Activated gamma-delta T cell (primary cell): ENCODE data around the gene CAMKMT.

Source experiments
- DNase-seq: peaks from one replicate; lab custom pipeline; 2025; lab: John Stamatoyannopoulos, UW

CAMKMT gene

DNA sequence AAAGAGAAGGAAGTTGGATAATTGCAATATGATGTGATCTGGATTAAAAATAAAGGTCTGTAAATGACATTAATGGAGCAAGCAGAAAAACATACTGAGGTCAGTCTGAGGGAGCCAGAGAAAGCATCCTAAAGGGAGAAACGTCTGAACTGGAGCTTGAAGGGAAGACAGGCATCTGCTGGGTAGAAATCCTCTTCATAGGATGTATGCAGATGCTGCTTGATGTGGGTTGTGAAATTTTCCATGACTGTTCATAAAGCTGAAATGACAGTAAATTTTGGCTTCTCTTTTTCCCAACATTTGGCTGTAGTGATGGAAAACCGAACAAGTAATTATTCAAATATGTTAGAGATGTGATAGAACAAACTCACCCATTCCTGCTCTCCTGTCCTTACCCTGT, 287.6 kb downstream of the CAMKMT start:
- no peak for DNase-seq

DNA sequence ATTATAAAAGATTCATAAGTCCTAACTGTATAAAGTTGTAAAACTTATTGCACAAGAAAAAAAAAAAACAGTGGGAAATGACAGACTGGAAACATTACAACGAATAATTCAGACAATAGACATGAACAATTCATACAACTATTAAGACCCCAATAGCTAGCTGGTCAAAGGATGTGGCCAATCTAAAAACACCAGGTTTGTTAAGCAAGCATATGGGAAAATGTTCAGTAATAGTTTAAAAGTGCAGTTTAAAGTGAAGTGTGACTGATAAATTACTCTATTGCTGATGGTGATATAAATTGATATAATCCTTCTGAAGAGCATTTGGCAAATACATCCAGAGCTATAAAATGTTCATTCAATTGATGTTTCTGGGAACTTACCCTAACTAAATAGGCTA, 289.0 kb downstream of the CAMKMT start:
- no peak for DNase-seq

DNA sequence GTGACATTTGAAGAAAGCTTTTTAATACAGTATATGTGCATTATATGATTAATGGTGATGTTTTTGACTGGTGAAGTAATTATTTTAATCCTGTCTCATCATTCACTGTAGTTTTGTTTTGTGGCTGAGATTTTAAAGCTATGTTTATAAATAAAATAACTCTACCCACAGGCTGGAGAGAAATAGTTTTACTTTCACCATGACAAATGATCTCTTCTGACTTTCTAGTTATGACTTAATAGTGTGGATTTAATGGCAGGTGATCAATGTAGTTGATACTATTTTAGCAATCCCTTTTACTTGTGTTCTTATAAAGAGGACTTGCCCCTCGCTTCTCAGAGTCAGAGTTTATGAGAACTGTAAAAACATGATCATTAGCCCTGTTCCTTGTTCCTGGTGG, 290.2 kb downstream of the CAMKMT start:
- DNase-seq = no peak

DNA sequence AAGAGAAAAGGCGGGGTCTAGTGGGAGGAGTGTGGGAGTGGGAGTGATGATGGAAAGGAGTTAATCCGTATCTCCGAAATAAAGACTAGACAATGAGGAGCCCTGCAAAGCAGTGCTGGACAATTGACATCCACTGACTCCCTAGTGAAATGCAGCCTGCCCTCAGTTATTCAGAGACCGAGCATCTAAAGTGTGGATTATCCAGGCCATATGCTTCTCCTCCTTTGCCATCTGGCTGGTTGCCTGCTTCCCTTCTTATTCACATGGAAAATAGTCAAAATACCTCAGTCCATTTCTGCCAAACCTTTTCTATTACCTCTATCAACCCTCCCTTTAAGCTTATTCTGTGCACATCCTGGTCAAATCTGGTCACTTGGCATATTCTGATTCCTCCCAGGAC, 291.0 kb downstream of the CAMKMT start:
- DNase-seq = no peak

DNA sequence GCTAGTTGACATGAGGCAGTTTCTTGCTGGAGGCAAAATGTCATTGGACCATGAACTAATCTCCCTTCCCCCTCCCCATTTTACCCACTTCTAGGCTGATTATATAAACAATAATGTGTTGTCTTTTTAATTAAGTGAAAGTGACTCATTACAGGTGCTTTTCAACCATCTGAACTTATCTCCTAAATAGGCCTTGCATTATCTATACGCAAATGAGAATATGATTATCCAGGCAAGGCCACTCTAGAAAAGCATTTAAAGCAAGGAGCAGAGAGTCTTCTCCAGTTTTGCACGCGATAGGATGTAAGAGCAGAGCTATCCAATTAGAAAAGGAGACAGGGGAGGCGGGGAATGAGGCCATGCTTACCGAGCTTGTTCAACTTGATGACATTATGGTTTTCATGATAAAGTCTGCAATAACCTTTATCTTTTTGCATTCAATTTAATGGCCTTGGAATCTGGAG, 293.7 kb downstream of the CAMKMT start:
- DNase-seq = no peak

DNA sequence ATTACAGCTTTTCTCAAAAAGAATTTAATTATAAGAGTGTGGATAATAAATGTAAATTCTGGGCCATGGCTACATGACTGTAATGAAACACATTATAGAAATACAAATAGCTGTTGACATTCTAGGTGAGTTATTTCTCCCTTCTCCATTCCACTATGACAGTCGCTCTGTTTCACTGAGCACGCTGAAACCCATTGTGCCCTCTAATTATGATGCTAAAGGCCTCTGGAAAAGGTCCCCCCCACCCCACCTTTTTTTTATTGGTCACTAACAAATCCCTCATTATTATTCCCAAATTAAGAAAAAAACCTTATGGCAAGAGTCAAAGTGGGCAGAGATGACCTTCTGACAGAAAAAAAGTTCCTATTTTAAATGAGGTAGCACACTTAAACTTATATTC, 294.7 kb downstream of the CAMKMT start:
- DNase-seq = no peak

DNA sequence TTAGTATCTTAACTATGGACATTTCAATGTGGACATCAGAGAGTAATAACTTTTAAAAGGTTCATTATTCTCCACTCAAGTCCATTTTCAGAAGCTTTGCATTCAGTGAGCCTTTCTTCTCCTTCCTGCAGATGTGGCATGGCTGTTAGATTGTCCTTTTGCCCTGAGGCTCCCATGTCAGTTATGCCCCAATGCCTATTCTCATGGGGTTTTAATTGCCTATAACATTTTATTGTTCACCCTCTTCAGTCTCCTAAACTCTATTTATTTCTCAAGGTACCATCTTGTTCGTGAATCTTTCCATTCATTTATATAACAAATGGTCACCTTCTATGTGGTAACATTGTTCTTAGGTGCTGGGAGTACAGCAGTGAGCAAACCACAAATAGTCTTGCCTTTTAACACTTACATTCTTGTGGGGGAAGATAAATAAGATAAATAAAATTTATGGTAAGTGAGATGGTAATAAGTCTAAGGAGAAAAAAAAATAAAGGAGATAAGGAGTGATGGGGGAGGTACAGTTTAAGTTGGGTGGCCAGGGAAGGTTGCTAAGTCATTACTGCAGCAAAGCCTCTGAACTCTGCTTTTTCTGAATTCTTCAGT, 301.8 kb downstream of the CAMKMT start:
- no peak for DNase-seq

DNA sequence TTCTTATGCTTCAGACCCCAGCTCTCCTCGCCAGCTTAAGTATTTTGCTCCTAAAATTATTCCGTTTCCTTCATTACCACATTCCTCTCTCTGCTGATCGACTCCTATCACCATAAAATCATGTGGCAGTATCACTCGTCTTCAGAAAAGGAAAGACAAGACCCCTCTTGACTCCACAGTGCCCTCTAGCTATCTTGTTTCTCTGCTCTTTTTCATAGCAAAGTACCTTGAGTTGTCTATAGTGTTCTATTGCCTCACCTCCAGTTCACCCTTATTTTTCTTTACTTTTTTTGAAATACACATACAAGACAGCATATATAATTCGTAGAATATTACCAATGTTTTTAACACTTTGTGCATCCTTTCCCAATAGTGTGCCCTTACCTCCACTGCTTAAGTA, 306.6 kb downstream of the CAMKMT start:
- no peak for DNase-seq

DNA sequence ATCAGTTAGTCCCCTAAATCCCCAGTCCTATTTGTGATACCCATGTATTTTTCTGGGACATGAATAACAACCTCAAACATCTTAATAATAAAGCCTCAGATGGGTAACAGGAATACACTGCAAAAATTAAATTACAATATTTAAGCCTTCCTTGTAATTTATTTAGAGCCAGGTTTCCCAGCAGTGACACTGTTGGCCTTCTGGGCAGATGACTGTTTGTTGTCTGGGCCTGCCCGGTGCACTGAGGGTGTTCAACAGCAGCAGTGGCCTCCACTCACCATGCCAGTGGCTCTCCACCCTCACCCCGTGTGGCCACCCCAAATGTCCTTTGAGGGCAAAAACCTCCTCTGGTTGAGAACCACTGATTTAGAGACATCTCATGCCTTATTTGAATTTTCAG, 309.5 kb downstream of the CAMKMT start:
- no peak for DNase-seq

DNA sequence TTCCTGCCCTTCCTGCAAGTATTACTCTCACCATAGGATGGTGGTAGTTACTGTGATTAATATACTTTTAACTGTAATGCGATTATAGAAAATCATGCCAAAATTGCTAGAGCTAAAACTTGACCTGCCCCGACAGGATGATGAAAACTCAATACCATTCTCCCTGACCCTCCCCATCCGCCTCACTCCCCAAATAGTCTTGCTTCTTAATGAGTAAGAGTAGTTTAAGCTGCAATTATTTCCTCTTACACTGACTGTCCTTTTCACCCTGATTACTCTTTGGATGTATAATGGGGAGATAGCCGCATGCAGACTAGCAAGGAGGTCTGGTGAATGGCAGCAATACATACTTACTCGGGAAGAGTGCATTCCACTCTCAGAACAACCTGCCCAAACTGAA, 310.2 kb downstream of the CAMKMT start:
- DNase-seq = no peak

DNA sequence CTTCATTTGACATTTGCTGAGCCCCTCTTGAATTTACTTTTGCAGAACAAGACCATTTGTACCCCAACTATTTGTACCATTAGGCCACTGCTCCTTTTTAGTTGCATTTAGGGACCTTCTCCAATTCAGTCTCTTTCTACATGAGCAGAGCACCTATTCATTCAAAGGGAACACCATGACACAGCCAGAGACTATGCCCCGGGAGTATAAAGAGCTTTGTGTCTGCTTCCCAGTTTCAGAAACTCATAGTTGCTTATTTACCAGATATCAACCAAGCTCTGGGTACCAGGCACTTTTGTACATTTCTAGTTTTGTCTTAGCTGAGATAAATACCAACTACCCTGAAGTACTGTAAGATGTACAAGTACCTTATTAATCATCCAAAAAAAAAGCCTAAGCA, 310.7 kb downstream of the CAMKMT start:
- no peak for DNase-seq

DNA sequence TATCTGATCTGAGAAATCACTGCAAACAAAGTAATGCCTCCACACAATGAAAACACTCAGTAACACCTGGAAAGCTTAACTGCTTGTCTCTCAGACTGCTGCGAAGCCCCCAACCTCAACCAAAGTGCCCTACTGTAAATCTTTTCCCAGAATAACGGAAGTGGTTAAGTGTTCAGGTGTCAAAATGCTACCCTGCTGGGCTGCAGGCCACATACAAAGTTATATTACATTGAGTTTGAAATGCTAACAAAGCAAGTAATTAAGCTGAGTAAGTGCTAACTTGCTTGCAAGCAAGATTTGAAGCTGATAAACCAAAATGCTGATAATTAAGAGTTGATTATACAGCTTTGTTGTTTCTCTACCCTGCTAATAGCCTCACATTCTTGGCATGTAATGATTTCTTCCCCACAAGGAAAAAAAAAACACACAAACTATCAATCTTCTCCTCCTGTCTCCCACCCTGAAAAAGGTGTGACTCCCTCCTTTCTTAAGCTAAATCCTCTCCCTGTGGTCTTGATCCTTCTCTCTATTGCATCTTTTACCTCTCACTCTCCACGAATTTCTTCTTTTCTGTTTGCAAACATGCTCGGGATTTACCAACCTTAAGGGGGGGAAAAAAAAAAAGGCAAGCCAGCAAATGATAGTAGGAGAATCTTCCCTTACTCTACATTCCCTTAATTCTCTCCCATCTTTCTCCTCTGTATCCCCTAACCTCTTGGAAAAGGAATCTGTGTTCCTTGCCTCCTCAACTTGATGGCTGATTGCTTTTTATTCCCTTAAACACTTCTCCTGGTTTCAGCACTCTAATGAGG, 312.9 kb downstream of the CAMKMT start:
- DNase-seq = no peak

DNA sequence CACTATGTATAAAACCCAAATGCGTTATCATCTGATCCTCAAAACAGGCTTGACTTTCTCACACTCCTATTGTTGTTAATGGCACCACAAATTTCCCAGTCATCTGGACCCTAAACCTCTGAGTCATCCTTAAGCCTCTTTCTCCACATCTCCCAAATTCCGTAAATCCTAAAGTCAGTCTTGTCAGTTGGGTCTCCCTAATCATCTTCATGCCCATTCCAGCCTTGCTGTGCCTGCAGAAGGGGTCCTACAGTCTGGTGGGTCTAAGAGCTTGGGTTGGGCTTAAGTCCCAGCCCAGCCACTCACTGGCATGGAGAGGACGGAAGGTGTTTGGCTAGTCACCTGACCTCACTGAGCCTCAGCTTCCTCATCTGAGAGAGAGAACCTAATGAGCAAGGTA, 314.6 kb downstream of the CAMKMT start:
- no peak for DNase-seq

DNA sequence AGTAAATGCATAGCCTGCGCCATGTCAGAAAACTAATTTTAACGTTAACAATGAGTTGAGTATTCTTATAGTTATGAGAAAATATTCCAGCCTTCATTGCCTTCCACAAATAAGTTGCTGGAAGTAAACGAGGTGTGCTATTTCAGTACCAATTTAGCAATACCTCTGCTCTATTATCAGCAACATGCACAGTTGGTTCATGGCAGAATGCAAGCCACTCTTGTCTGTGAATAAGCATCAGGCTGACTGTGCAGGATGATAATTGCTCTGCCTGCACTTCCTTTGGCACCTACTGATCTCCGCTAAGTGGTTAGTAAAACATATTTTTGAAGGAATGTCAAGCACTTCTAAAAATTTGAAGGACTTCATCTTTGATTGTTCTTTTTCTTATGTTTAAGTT, 317.8 kb downstream of the CAMKMT start:
- DNase-seq = no peak

DNA sequence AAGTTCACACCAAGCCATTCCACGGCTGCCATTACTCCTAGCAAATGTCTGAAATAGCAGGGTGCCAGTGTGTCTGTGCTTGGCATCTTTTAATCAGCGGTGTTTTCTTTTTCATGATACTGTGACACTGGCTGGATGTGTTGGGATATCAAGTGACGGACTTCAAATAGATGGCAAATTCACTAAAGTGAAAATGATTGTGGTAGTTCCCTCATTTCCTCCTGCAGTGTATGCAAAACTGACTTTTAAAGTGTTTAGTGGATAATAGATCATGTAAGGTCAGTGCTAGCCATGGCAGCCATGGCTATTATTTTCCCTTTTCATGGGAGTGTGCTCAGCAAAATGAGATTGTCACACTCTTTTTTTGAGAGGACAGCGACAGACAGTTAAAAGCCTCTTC, 318.2 kb downstream of the CAMKMT start:
- no peak for DNase-seq

DNA sequence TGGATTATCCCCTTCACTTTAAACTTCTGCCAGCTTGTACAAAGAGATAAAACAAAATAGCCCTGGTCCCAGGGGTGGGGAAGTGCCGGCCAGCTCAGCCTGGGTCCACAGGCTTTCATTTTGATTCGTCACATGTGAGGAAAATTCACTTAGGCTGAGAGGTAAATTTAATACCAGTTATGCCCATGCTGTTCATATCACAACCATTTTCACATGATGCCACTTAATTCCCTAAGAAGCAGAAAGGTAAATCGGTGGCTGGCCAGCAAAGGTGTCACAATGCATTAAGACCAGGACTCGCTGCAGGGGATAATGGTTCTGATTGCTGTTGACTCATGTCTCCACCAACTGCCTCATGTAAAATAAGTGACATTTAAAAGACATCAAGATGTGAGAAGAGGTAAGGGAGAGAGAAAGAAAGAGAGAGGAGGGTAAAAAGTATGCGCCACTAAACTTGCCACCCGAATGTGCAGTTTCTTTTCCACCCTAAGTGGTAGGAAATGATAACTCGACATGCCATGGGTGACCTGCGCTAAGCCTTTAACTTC, 318.8 kb downstream of the CAMKMT start:
- no peak for DNase-seq

DNA sequence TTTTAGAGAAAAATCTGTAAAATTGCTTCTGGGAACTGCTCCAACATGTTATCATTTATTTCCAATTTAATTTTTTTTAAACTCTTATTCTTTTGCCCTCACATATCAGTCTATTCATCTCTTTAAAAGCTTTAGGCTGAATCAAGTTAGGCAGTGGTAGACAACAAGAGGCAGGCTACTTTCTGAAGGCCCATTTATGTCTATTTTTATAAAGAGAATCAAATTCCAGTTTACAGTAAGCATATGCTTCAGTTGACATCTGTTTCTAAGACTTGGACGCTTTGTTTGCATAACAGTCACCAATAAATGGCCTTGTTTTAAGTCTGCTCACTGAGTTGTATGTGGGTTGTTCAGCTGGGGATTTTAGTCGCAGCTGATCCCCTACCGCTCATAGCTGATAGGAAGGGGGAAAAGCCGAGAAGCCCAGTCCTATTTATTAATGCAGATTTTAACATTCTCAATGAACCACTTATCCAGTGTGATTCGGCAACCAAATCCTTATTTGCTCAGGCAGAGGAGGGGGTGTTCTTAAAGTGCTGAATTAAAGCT, 319.3 kb downstream of the CAMKMT start:
- no peak for DNase-seq

DNA sequence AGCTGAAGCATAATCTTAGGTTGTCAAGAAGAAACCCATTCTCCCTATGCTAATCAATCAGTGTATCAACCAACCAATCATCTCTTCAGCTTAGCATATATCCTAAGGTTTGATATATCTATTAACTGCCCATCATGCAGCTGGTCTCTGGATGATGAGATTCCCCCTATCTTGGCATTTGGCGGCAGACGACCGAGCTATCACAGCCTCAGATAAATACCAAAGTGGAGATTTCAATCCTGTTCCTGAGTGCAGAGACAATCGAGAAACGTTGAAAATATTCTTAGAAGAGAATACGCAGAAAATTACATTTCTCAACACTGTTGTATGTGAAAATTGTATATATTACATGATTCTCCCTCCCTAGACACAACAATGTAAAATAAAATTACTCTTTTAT, 320.7 kb downstream of the CAMKMT start:
- DNase-seq = no peak

DNA sequence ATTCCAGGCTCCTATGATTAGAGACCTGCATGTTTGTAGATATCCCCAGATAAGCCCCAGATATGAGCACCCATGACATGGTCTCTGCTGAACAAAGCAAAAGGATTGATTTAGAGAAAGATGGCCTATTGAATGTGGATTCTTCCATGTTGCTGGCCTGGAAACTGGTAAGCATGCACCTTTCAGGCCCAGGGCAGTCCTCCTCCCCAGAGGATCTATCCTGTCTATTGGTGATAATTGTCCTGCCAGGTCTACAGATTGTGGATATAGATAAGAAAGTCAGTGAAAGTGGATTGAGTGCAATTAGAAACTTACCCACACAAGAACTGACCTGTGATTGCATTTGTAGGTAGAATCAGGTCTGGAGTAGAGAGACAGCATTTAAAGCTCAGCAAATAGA, 322.8 kb downstream of the CAMKMT start:
- no peak for DNase-seq

DNA sequence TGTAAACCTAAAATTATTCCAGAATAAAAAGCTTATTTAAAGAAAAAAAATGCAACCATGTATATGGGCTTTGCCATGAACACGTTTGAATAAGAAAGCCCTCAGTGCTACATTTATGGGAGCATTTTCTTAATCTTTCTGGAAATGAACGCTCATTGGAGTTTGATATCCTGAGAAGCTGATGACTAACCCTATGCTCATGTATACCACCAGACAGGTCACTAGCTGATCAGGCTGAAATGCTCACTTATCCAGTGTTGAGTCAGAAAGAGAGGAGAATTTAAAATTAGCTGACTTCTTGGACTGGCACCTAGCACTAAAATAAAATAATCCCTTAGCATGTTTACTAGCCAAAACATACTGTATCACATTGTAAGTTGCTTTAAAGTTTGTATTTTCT, 324.8 kb downstream of the CAMKMT start:
- DNase-seq = no peak

DNA sequence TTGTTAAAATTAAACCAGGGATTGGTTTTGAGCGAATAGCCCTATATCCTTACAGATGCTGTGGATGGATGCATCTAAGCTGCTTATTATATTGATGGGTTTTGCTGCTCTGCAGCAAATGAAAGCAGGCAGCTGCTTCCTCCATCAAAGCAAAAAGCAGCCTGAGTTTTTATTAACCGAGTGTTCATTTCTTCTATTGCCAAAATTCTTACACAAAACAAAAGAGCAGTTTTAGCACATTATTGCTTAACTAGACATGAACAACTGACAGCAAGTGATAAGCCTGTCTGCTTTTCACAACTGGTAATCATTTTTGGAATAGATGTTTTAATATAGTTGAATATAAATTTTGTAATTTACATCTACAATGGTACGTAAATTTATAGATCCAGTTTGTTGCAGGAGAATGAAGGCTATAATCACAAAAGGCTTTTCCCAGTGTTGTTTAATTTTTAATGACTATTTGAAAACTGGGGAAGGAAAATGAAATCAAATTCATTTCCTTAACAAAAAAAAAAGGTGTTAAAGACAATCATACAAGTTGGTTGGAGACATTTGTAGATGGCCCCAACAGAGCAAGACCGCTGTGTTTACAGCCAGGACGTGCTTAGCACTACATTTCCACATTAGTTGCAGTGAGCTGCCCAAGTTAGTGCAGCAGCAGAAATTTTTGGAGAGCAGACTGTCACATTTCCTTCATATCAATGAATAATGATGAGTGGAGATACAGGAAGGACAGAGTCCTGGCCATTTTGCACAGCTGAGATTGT, 326.1 kb downstream of the CAMKMT start:
- no peak for DNase-seq

DNA sequence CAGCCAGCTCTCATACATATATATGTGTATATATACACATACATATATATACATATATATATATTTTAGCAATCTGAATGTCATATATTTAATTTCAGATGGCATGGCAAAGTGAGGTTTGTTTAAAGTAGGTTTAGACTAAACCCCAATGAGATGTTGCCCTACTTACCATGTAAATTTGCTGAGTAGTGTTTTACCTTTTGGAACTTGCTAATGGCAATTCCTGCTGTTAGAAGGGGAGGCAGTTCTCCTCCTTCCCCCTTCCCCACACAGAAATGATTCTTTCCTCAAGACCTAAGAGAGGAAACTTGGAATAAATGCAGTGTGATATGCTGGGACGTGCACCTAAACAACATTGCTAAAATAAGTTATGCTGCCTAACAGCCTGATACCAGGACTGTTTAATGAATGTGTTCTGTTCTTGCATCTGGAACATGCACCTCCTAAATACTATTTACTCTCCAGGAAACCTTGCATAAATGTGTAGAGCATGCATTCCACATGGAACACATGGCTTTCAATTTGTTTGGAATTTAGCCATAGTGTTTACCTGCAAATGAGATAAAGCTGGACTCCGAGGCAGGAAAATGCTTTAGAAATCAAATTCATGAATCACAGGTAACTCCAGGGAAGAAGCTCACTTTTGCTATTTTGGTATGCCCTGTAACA, 326.8 kb downstream of the CAMKMT start:
- DNase-seq = no peak
